ENCODE results near the gene PLEKHG7.

The PLEKHG7 gene

GRCh38 chr12:92695577-92695976 lies 7.2 kb upstream of the PLEKHG7 start:
- Histone ChIP-seq H3K4me3 (ENCODE audit: low read length) (no peak overlapping the region), H3K4me1 (ENCODE audit: low read length) (no peaks in the 10 kb centered on the region), H3K9ac (ENCODE audit: low read length) (no peak overlapping the region), H3K27me3 (ENCODE audit: low read depth, low read length) (no peaks in the 10 kb centered on the region), H2AFZ (ENCODE audit: low read depth, low read length) (no peak overlapping the region), H3K4me2 (ENCODE audit: low read length) (no peak overlapping the region), H3K79me2 (ENCODE audit: low read length) (no peaks in the 10 kb centered on the region), H3K36me3 (replicated peaks; ENCODE audit: low read depth, low read length) (peaks cover 3% of the 10 kb centered on the region), H4K20me1 (ENCODE audit: insufficient read depth, low read length) (no peaks in the 10 kb centered on the region), H3K9me3 (ENCODE audit: insufficient read depth, low read length) (peaks cover 19% of the 10 kb centered on the region), H3K27ac (ENCODE audit: low read length) (no peak overlapping the region)
- no peak for TF ChIP-seq EZH2phosphoT487 (IDR thresholded peaks at IDR 0.05; ENCODE audit: low read depth)
- no peak for TF ChIP-seq CTCF (IDR thresholded peaks at IDR 0.05; ENCODE audit: low read depth, low read length)

GRCh38 chr12:92696216-92696615 lies 6.6 kb upstream of the PLEKHG7 start:
- no peaks in the 10 kb centered on the region for H4K20me1 ChIP-seq (ENCODE audit: insufficient read depth, low read length)
- H3K9ac ChIP-seq (ENCODE audit: low read length): no peak overlapping the region
- no peaks in the 10 kb centered on the region for H3K4me1 ChIP-seq (ENCODE audit: low read length)
- peaks cover 19% of the 10 kb centered on the region for H3K9me3 ChIP-seq (ENCODE audit: insufficient read depth, low read length)
- peaks cover 3% of the 10 kb centered on the region for H3K36me3 ChIP-seq (replicated peaks; ENCODE audit: low read depth, low read length)
- H3K27me3 ChIP-seq (ENCODE audit: low read depth, low read length): no peaks in the 10 kb centered on the region
- H3K4me3 ChIP-seq (ENCODE audit: low read length): no peak overlapping the region
- no peak for TF ChIP-seq EZH2phosphoT487 (IDR thresholded peaks at IDR 0.05; ENCODE audit: low read depth)
- no peak for TF ChIP-seq CTCF (IDR thresholded peaks at IDR 0.05; ENCODE audit: low read depth, low read length)
- no peak overlapping the region for H2AFZ ChIP-seq (ENCODE audit: low read depth, low read length)
- H3K27ac ChIP-seq (ENCODE audit: low read length): no peak overlapping the region
- no peaks in the 10 kb centered on the region for H3K79me2 ChIP-seq (ENCODE audit: low read length)
- no peak overlapping the region for H3K4me2 ChIP-seq (ENCODE audit: low read length)

- Histone ChIP-seq H3K9ac (ENCODE audit: low read length) (no peak overlapping the region), H3K4me2 (ENCODE audit: low read length) (no peak overlapping the region), H4K20me1 (ENCODE audit: insufficient read depth, low read length) (no peaks in the 10 kb centered on the region), H3K27me3 (ENCODE audit: low read depth, low read length) (no peaks in the 10 kb centered on the region), H3K27ac (ENCODE audit: low read length) (no peak overlapping the region), H3K36me3 (replicated peaks; ENCODE audit: low read depth, low read length) (peaks cover 3% of the 10 kb centered on the region), H3K4me1 (ENCODE audit: low read length) (peaks cover 22% of the 10 kb centered on the region), H3K4me3 (ENCODE audit: low read length) (no peak overlapping the region), H2AFZ (ENCODE audit: low read depth, low read length) (no peak overlapping the region), H3K79me2 (ENCODE audit: low read length) (no peaks in the 10 kb centered on the region), H3K9me3 (ENCODE audit: insufficient read depth, low read length) (peaks cover 19% of the 10 kb centered on the region)
- TF ChIP-seq EZH2phosphoT487 (IDR thresholded peaks at IDR 0.05; ENCODE audit: low read depth): no peak
- no peak for TF ChIP-seq CTCF (IDR thresholded peaks at IDR 0.05; ENCODE audit: low read depth, low read length)
Observed at GRCh38 chr12:92698474-92698873, 4.3 kb upstream of the PLEKHG7 start.

GRCh38 chr12:92701441-92701840 lies 1.3 kb upstream of the PLEKHG7 start:
- H2AFZ ChIP-seq (ENCODE audit: low read depth, low read length): no peak overlapping the region
- no peaks in the 10 kb centered on the region for H3K79me2 ChIP-seq (ENCODE audit: low read length)
- no peak for TF ChIP-seq EZH2phosphoT487 (IDR thresholded peaks at IDR 0.05; ENCODE audit: low read depth)
- no peak for TF ChIP-seq CTCF (IDR thresholded peaks at IDR 0.05; ENCODE audit: low read depth, low read length)
- no peak overlapping the region for H3K4me3 ChIP-seq (ENCODE audit: low read length)
- H3K36me3 ChIP-seq (replicated peaks; ENCODE audit: low read depth, low read length): peaks cover 3% of the 10 kb centered on the region
- H3K9me3 ChIP-seq (ENCODE audit: insufficient read depth, low read length): peaks cover 16% of the 10 kb centered on the region
- H3K27ac ChIP-seq (ENCODE audit: low read length): peak overlapping the region; percentile 95; the same call in 1 of the 2 replicates
- no peaks in the 10 kb centered on the region for H4K20me1 ChIP-seq (ENCODE audit: insufficient read depth, low read length)
- H3K9ac ChIP-seq (ENCODE audit: low read length): no peak overlapping the region
- H3K27me3 ChIP-seq (ENCODE audit: low read depth, low read length): no peaks in the 10 kb centered on the region
- H3K4me2 ChIP-seq (ENCODE audit: low read length): no peak overlapping the region
- peaks cover 32% of the 10 kb centered on the region for H3K4me1 ChIP-seq (ENCODE audit: low read length)
